ENCODE data around the gene DRC7. TPM values are rescaled to one million over a fixed set of nuclear protein-coding genes. Genes with fewer than 3 reads are reported as not detected.
A peak's percentile ranks its signal among the peaks of the same experiment; 100 is the strongest.

The DRC7 gene
- total RNA-seq, 1 experiment from 2014 or later, result 0.72 TPM

DNA sequence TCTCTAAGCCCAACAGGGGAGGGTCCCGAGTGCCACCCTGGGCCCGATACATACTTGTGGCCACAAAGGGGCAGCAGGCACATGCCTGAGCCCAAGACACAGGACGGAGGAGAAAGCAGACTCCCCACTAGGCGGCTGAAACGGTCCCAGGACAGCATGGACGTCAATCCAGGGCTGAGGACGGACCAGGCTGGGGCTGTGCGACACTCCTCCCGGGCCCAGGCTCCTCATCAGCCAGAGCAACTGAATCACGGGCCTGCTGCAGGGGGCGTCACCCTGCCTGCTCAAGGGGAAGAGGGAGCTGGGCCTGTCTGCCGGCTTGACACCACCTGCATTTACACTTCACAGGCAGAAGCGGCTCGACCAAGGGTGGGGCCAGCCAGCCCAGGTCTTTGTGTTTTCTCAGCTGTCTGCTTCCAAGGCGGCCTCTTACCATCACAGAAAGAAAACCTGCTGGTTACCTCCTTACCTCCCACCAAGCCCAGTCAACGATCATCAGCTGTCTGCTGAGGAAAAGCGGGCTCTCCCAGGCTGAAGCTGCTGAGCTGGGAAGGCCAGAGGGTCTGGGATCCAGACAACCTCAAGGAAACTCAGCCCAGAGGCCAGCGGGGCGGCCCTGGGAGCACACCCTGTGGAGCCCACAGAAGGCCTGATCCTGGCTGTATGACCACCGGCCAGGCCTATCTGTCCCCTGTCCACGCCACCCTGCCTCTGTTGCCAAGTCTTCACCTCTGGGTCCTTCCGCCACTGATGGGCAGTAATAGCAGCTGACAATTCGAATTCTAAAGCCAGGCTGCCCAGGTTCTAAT is 81.3 kb downstream of the DRC7 start:
- WGBS (ENCODE audit: extremely low coverage, insufficient read length, low lambda C conversion rate), result no CpG with 5 or more reads among the region's 23 CpGs
- Histone ChIP-seq H3K4me2 (ENCODE audit: insufficient read depth, insufficient read length, low read length) (peak overlapping the region; percentile 9), H4K5ac (ENCODE audit: insufficient read length, low read depth, low read length) (no peak overlapping the region), H3T11ph (ENCODE audit: low read length) (no peak overlapping the region), H4K20me1 (ENCODE audit: control insufficient read depth, insufficient read depth, insufficient read length) (no peaks in the 10 kb centered on the region), H2BK120ac (ENCODE audit: low read depth, low read length, poor library complexity, severe bottlenecking) (no peak overlapping the region), H2BK20ac (ENCODE audit: low read depth, low read length, poor library complexity, severe bottlenecking) (no peak overlapping the region), H2AFZ (ENCODE audit: low read length) (no peak overlapping the region), H3K27ac (ENCODE audit: insufficient read length, low read depth, low read length) (no peak overlapping the region), H2BK5ac (ENCODE audit: insufficient read length, low read length) (no peak overlapping the region), H2BK12ac (ENCODE audit: insufficient read length, low read depth, low read length) (no peak overlapping the region), H3K23me2 (ENCODE audit: insufficient read length, low read depth, low read length, poor library complexity, severe bottlenecking) (no peaks in the 10 kb centered on the region), H3K79me1 (ENCODE audit: insufficient read depth, low read depth, low read length, poor library complexity, severe bottlenecking) (no peaks in the 10 kb centered on the region), H3K4me1 (ENCODE audit: insufficient read depth, low read length) (peaks cover 6% of the 10 kb centered on the region; the same call in 1 of the 2 replicates), H2AK5ac (ENCODE audit: insufficient read length, low read length) (no peak overlapping the region), H3K4ac (ENCODE audit: low read depth, low read length) (no peak overlapping the region), H3K27me3 (ENCODE audit: insufficient read depth, low read length) (no peaks in the 10 kb centered on the region), H3K79me2 (ENCODE audit: insufficient read depth, low read length) (no peaks in the 10 kb centered on the region), H2BK15ac (ENCODE audit: low read depth, low read length) (no peak overlapping the region), H4K91ac (ENCODE audit: insufficient read length, low read depth, low read length) (no peak overlapping the region), H3K23ac (ENCODE audit: insufficient read length, low read depth, low read length) (no peak overlapping the region), H3K56ac (ENCODE audit: insufficient read length, low read depth, low read length) (no peak overlapping the region), H3K14ac (ENCODE audit: insufficient read depth, low read length) (no peak overlapping the region), H4K8ac (replicated peaks; ENCODE audit: insufficient read length, low read depth, low read length) (no peak overlapping the region), H3K18ac (ENCODE audit: insufficient read length, low read depth, low read length) (peak overlapping the region; percentile 7), H3K9me3 (ENCODE audit: control insufficient read depth, low read depth, low read length) (no peaks in the 10 kb centered on the region), H3K9ac (ENCODE audit: extremely low read depth, insufficient read length, low read length) (no peak overlapping the region)
- peaks cover 12% of the 10 kb centered on the region for H3K27me3 Mint-ChIP-seq (ENCODE audit: low read depth)
- peak overlapping the region; percentile 4 to 6; a peak in 1 of 5 replicates for H3K4me3 Mint-ChIP-seq
- TF ChIP-seq, protein P1, sequence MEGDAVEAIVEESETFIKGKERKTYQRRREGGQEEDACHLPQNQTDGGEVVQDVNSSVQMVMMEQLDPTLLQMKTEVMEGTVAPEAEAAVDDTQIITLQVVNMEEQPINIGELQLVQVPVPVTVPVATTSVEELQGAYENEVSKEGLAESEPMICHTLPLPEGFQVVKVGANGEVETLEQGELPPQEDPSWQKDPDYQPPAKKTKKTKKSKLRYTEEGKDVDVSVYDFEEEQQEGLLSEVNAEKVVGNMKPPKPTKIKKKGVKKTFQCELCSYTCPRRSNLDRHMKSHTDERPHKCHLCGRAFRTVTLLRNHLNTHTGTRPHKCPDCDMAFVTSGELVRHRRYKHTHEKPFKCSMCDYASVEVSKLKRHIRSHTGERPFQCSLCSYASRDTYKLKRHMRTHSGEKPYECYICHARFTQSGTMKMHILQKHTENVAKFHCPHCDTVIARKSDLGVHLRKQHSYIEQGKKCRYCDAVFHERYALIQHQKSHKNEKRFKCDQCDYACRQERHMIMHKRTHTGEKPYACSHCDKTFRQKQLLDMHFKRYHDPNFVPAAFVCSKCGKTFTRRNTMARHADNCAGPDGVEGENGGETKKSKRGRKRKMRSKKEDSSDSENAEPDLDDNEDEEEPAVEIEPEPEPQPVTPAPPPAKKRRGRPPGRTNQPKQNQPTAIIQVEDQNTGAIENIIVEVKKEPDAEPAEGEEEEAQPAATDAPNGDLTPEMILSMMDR (conservative IDR thresholded peaks at IDR 0.05), result peak; percentile 82
- peak overlapping the region in 1 of 3 experiments; percentile 71; a peak in 1 of 7 replicates for H3K27ac Mint-ChIP-seq
- peak; percentile 98 for DNase-seq
- no peaks in the 10 kb centered on the region; a peak in 2 of 5 replicates for H3K9me3 Mint-ChIP-seq
- H3K36me3 Mint-ChIP-seq (ENCODE audit: insufficient read depth in 1 of 3, low read depth in 3 of 3), result no peaks in the 10 kb centered on the region
- peaks cover 20 to 30% of the 10 kb centered on the region in 2 experiments for H3K4me1 Mint-ChIP-seq
